WTC11 (cell line): ENCODE measurements around the gene CLEC16A. TPM values are rescaled to one million over a fixed set of nuclear protein-coding genes. Genes with fewer than 3 reads are reported as not detected.
"Not testable (repeated sequence)": the region's sequence is repeated elsewhere in the genome, so short reads cannot be mapped to it uniquely, and the experiment has no call there.

ENCODE experiments used
- ATAC-seq: fragments of 200-7000 bp; cut with Tn5 transposase; 2 replicates; pipeline ENCODE4 v1.10.0; 2021; ENCODE audit warnings: mild to moderate bottlenecking, moderate library complexity
- CTCF ChIA-PET: fragments of 300-600 bp; sonication (Branson Sonifier 250); formaldehyde crosslinking; loops from one replicate; lab custom pipeline; 2021; ENCODE audit warnings: antibody characterized with exemption; lab: Charles Lee
- POLR2A ChIA-PET: fragments of 350-600 bp; sonication (Branson Sonifier 250); formaldehyde crosslinking; loops from one replicate; lab custom pipeline; 2021; ENCODE audit warnings: antibody characterized with exemption; lab: Charles Lee
- DNase-seq: peaks from one replicate; pipeline ENCODE4 v3.0.0; 2021; ENCODE audit warnings: low spot score
- H3K27ac Mint-ChIP-seq: 2 replicates; pipeline ENCODE4 v1.8.0; 2021; ENCODE audit warnings: mixed read lengths
- H3K27me3 Mint-ChIP-seq: 2 replicates; pipeline ENCODE4 v1.8.0; 2021; ENCODE audit warnings: low read depth, mild to moderate bottlenecking, moderate library complexity, mixed read lengths
- H3K36me3 Mint-ChIP-seq: 2 replicates; pipeline ENCODE4 v1.8.0; 2021; ENCODE audit warnings: mixed read lengths
- H3K4me1 Mint-ChIP-seq: 2 replicates; pipeline ENCODE4 v1.8.0; 2022; ENCODE audit warnings: mixed read lengths
- H3K4me3 Mint-ChIP-seq: 2 replicates; pipeline ENCODE4 v1.8.0; 2021; ENCODE audit warnings: mild to moderate bottlenecking, moderate library complexity, mixed read lengths
- H3K9me3 Mint-ChIP-seq: 2 replicates; pipeline ENCODE4 v1.8.0; 2021; ENCODE audit warnings: mixed read lengths
- AR ChIP-seq: fragments of 250-450 bp; sonication (Bioruptor Pico); IDR thresholded peaks from 2 replicates; pipeline ENCODE4 v1.9.0; 2021; ENCODE audit warnings: mild to moderate bottlenecking
- ARID4B ChIP-seq: sonication (generic); formaldehyde crosslinking; IDR thresholded peaks from 2 replicates; pipeline ENCODE4 v1.8.0; 2023; ENCODE audit warnings: missing genetic modification reagents, mild to moderate bottlenecking, borderline replicate concordance
- CBFB ChIP-seq: sonication (generic); formaldehyde crosslinking; IDR thresholded peaks from 2 replicates; pipeline ENCODE4 v1.8.1; 2022; ENCODE audit warnings: mild to moderate bottlenecking, low read depth, missing genetic modification reagents
- CTCF ChIP-seq: fragments of 200-600 bp; IDR thresholded peaks from 2 replicates; pipeline ENCODE4 v1.8.0; 2022; ENCODE audit warnings: antibody characterized with exemption
- ELF4 ChIP-seq: sonication (generic); formaldehyde crosslinking; IDR thresholded peaks from 2 replicates; pipeline ENCODE4 v1.8.1; 2022; ENCODE audit warnings: low read depth, mild to moderate bottlenecking, moderate library complexity, missing genetic modification reagents
- ETV6 ChIP-seq: sonication (generic); formaldehyde crosslinking; IDR thresholded peaks from 2 replicates; pipeline ENCODE4 v1.8.1; 2022; ENCODE audit warnings: mild to moderate bottlenecking, missing genetic modification reagents
- JAZF1 ChIP-seq: fragments of 250-450 bp; sonication (Bioruptor Pico); IDR thresholded peaks from 2 replicates; pipeline ENCODE4 v1.9.0; 2021; ENCODE audit warnings: moderate library complexity, mild to moderate bottlenecking, inconsistent platforms
- KAT7 ChIP-seq: sonication (generic); formaldehyde crosslinking; IDR thresholded peaks from 2 replicates; pipeline ENCODE4 v1.8.1; 2023; ENCODE audit warnings: missing genetic modification reagents, mild to moderate bottlenecking, borderline replicate concordance
- MXD4 ChIP-seq: fragments of 250-450 bp; sonication (Bioruptor Pico); IDR thresholded peaks from 2 replicates; pipeline ENCODE4 v1.8.0; 2021; ENCODE audit warnings: mild to moderate bottlenecking, moderate library complexity, borderline replicate concordance
- SMAD3 ChIP-seq: sonication (generic); formaldehyde crosslinking; IDR thresholded peaks from 2 replicates; pipeline ENCODE4 v1.8.0; 2022; ENCODE audit warnings: missing genetic modification reagents, mild to moderate bottlenecking, borderline replicate concordance
- ZBTB21 ChIP-seq: sonication (generic); formaldehyde crosslinking; IDR thresholded peaks from 2 replicates; pipeline ENCODE4 v1.8.1; 2023; ENCODE audit warnings: mild to moderate bottlenecking, missing genetic modification reagents, borderline replicate concordance
- ZNF121 ChIP-seq: sonication (generic); formaldehyde crosslinking; IDR thresholded peaks from 2 replicates; pipeline ENCODE4 v1.8.0; 2023; ENCODE audit warnings: missing genetic modification reagents
- ZNF281 ChIP-seq: sonication (generic); formaldehyde crosslinking; IDR thresholded peaks from 2 replicates; pipeline ENCODE4 v1.8.0; 2023; ENCODE audit warnings: mild to moderate bottlenecking, missing genetic modification reagents
- ZSCAN18 ChIP-seq: fragments of 250-450 bp; sonication (Bioruptor Pico); IDR thresholded peaks from 2 replicates; pipeline ENCODE4 v2.1.2; 2022; ENCODE audit warnings: mild to moderate bottlenecking, moderate library complexity
- total RNA-seq: library from RNA; stranded (reverse); gene quantifications from 3 replicates; pipeline ENCODE4 v1.2.3, GENCODE V29; 2021

The CLEC16A gene
- total RNA-seq, 1 experiment from 2014 or later, result 14.4 TPM

GRCh38 chr16:10965440-10966061, 21.2 kb downstream of the CLEC16A start:
- H3K4me3 Mint-ChIP-seq, result no peak overlapping the region
- no peak overlapping the region for H3K27ac Mint-ChIP-seq
- no peak for TF ChIP-seq AR (CRISPR knock-in tag)
- no peak for TF ChIP-seq CBFB (CRISPR knock-in tag)
- no peak for TF ChIP-seq JAZF1
- TF ChIP-seq ZBTB21 (CRISPR knock-in tag), result no peak
- no peak for TF ChIP-seq CTCF
- TF ChIP-seq, all 79 proteins: peak for 0

GRCh38 chr16:10966129-10966528, 21.8 kb downstream of the CLEC16A start:
- no peaks in the 10 kb centered on the region for H3K9me3 Mint-ChIP-seq
- TF ChIP-seq ZNF121 (no peak), ZSCAN18 (CRISPR knock-in tag) (no peak)
- TF ChIP-seq, all 79 proteins: peak for 0
- H3K36me3 Mint-ChIP-seq, result peaks cover 5% of the 10 kb centered on the region; the same call in 1 of the 2 replicates
- H3K4me3 Mint-ChIP-seq, result no peak overlapping the region
- ATAC-seq, result no peak
- no peaks in the 10 kb centered on the region for H3K27me3 Mint-ChIP-seq
- POLR2A ChIA-PET, result no interaction called here
- CTCF ChIA-PET, result interaction anchor here (5.5 kb wide), 1 partner anchor 14 kb away, joined by 70 read pairs; no protein-coding TSS in a partner anchor
- no peak overlapping the region for H3K27ac Mint-ChIP-seq
- no peak for DNase-seq
- H3K4me1 Mint-ChIP-seq, result peaks cover 4% of the 10 kb centered on the region

More at GRCh38 chr16:10965440-10966061, 21.2 kb downstream of the CLEC16A start:
- no peak for DNase-seq
- Mint-ChIP-seq H3K4me1 (peaks cover 4% of the 10 kb centered on the region), H3K36me3 (peaks cover 5% of the 10 kb centered on the region; the same call in 1 of the 2 replicates), H3K9me3 (no peaks in the 10 kb centered on the region), H3K27me3 (no peaks in the 10 kb centered on the region)
- ATAC-seq, result no peak
- ChIA-PET POLR2A (no interaction called here), CTCF (interaction anchor here (2.0 to 5.5 kb wide), 4 partner anchors 14 to 391 kb away, joined by 8 to 70 read pairs (median 18); partner anchors contain the start of gene SOCS1)

- H3K9me3 Mint-ChIP-seq, H3K4me1 Mint-ChIP-seq, ATAC-seq, POLR2A ChIA-PET, H3K4me3 Mint-ChIP-seq, H3K27me3 Mint-ChIP-seq, DNase-seq, H3K36me3 Mint-ChIP-seq, H3K27ac Mint-ChIP-seq: not testable (repeated sequence)
- CTCF ChIA-PET, result interaction anchor here (5.5 kb wide), 1 partner anchor 15 kb away, joined by 70 read pairs; no protein-coding TSS in a partner anchor
These were observed 22.2 kb downstream of the CLEC16A start for GRCh38 chr16:10966559-10966958.

GRCh38 chr16:10967986-10968385, 23.6 kb downstream of the CLEC16A start:
- no peak overlapping the region for H3K4me3 Mint-ChIP-seq
- peaks cover 9% of the 10 kb centered on the region for H3K4me1 Mint-ChIP-seq
- ATAC-seq (no peak), DNase-seq (no peak)
- POLR2A ChIA-PET, result interaction anchor here (1.3 kb wide), 1 partner anchor 97 kb away, joined by 3 read pairs; no protein-coding TSS in a partner anchor
- CTCF ChIA-PET, result interaction anchor here (0.6 to 2.8 kb wide), 5 partner anchors 14 to 419 kb away, joined by 3 to 17 read pairs (median 3); partner anchors contain the start of gene SOCS1
- no peaks in the 10 kb centered on the region for H3K27me3 Mint-ChIP-seq
- peaks cover under 1% of the 10 kb centered on the region; the same call in 1 of the 2 replicates for H3K36me3 Mint-ChIP-seq
- no peak overlapping the region for H3K27ac Mint-ChIP-seq
- no peaks in the 10 kb centered on the region for H3K9me3 Mint-ChIP-seq
- TF ChIP-seq ZNF281 (CRISPR knock-in tag) (no peak), SMAD3 (CRISPR knock-in tag) (no peak), ARID4B (CRISPR knock-in tag) (no peak), MXD4 (no peak), ETV6 (CRISPR knock-in tag) (no peak), KAT7 (CRISPR knock-in tag) (no peak), ELF4 (CRISPR knock-in tag) (no peak)
